Embryonic facial prominence (tissue), 1 donor: ENCODE data around the gene DDIT3.
"Not testable (repeated sequence)": the region's sequence is repeated elsewhere in the genome, so short reads cannot be mapped to it uniquely, and the experiment has no call there.

Experiments used
- DNase-seq: peaks from one replicate; pipeline ENCODE4 v3.0.0-alpha.2; 2016; ENCODE audit errors: extremely low spot score

The DDIT3 gene

DNA sequence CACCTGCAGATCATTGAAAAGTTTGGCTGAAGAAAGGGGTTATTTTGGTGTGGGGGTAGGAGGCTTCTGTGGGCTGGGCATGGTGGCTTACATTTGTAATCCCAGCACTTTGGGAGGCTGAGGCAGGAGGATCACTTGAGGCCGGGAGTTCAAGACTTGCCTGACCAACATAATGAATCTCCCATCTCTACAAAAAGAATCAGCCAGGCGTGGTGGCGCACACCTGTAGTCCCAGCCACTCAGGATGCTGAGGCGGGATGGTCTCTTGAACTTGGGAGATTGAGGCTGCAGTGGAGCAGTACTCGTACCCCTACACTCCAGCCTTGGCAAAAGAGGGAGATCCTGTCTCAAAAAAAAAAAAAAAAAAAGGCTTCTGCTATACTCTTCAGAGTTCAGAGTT, 7.0 kb downstream of the DDIT3 start:
- no peak for DNase-seq

DNA sequence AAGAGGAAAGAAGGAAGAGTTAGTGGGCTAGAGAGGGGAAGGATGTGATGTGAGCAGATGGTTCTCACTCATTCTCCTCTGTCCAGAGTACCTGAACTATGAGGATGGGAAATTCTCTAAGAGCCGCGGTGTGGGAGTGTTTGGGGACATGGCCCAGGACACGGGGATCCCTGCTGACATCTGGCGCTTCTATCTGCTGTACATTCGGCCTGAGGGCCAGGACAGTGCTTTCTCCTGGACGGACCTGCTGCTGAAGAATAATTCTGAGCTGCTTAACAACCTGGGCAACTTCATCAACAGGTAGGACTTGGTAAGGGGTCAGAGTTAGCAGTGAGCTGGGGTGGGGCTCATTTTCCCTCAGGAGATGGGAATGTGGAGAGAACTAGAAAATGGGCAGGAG, 7.6 kb downstream of the DDIT3 start:
- DNase-seq = no peak

DNA sequence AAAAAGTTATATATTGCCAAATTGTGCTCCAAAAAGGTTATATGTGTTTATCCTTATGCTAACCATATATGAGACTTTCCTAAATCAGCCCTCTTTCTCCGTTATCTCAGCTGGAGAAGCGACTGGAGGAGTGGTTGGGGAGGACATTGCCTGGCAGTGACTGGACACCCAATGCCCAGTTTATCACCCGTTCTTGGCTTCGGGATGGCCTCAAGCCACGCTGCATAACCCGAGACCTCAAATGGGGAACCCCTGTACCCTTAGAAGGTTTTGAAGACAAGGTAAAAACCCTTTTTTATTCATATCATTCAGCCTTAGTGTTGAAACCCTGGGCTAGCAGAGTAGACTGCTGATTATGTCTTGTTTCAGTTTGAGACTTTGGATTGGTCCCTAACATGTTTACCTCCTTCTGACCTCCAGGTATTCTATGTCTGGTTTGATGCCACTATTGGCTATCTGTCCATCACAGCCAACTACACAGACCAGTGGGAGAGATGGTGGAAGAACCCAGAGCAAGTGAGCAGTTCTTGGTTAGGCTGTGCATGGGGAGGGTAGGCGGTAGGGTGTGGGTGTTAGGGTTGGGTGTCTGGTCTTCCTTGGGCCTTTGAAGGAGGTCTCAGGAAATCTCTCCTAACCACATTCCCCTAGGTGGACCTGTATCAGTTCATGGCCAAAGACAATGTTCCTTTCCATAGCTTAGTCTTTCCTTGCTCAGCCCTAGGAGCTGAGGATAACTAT, 8.6 kb downstream of the DDIT3 start:
- DNase-seq = no peak

DNA sequence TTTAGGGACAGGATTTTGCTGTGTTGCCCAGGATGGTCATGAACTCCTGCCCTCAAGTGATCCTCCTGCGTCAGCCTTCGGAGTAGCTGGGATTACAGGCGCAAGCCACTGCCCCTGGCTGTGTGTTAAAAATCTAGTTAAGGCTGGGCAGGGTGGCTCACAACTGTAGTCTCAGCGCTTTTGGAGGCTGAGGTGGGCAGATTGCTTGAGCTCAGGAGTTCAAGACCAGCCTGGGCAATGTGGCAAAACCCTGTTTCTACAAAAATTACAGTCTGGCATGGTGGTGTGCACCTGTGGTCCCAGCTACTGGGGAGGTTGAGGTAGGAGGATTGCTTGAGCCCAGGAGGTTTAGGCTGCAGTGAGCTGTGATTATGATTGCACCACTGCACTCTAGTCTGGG, 9.2 kb downstream of the DDIT3 start:
- no peak for DNase-seq

DNA sequence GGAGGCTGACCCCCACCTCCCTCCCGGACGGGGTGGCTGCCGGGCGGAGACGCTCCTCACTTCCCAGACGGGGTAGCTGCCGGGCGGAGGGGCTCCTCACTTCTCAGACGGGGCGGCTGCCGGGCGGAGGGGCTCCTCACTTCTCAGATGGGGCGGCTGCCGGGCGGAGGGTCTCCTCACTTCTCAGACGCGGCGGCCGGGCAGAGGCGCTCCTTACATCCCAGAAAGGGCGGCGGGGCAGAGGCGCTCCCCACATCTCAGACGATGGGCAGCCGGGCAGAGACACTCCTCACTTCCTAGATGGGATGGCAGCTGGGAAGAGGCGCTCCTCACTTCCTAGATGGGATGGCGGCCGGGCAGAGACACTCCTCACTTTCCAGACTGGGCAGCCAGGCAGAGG, 12.5 kb downstream of the DDIT3 start:
- not testable (repeated sequence) for DNase-seq

DNA sequence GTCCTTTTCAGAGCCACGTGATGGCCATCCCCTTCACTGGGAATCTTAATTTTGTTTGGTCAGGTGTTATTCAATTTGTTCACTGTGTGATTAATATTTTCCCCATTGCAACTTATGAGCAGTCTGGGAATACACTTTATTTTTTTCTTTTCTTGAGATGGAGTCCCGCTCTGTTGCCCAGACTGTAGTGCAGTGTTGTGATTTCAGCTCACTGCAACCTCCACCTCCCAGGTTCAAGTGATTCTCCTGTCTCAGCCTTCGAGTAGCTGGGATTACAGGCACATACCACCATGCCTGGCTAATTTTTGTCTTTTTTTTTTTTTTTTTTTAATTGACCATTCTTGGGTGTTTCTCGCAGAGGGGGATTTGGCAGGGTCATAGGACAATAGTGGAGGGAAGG, 13.8 kb downstream of the DDIT3 start:
- not testable (repeated sequence) for DNase-seq

DNA sequence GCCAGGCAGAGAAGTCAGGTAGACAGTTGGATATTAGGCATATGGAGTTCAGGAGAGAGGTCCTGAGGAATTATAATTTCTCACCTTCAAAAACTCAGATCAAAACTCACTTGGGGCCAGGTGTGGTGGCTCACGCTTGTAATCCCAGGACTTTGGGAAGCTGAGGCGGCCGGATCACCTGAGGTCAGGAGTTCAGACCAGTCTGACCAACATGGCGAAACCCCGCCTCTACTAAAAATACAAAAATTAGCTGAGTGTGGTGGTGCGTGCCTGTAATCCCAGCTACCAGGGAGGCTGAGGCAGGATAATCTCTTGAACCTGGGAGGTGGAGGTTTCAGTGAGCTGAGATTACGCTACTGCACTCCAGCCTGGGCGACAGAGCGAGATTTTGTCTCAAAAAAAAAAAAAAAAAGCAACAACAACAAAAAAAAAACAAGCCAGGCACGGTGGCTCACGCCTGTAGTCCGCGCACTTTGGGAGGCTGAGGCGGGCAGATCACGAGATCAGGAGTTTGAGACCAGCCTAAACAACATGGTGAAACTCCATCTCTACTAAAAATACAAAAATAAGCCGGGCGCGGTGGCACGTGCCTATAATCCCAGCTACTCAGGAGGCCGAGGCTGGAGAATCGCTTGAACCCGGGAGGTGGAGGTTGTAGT, 17.9 kb downstream of the DDIT3 start:
- not testable (repeated sequence) for DNase-seq

DNA sequence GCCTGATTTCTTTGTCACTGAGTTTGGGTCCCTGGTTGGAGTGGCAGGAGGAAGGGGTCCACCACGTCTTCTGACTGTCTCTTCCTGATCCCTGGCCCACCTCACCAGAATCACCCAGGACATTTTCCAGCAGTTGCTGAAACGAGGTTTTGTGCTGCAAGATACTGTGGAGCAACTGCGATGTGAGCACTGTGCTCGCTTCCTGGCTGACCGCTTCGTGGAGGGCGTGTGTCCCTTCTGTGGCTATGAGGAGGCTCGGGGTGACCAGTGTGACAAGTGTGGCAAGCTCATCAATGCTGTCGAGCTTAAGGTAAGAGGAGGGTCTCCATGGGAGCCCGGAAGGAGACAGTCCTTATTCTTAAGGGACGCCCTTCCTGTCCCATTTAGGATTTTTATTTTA, 20.1 kb downstream of the DDIT3 start:
- no peak for DNase-seq

DNA sequence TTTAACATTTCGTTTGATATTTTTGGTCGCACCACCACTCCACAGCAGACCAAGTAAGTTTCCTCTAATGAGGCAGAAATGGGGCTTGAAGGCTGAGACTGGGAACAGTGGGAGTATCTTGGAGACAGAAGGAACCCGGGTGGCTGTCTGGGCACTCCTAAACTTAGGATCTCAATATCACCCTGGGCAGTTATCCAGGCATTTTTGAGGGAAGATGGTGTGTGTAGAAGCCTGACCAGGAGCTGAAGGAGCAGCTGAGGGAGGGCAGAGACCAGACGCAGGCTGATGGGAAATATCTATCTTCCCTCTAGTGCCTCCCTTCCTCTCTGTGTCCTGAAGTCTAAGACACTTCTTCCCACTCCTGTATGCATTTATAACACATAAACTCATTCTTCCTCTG, 21.7 kb downstream of the DDIT3 start:
- DNase-seq = no peak

DNA sequence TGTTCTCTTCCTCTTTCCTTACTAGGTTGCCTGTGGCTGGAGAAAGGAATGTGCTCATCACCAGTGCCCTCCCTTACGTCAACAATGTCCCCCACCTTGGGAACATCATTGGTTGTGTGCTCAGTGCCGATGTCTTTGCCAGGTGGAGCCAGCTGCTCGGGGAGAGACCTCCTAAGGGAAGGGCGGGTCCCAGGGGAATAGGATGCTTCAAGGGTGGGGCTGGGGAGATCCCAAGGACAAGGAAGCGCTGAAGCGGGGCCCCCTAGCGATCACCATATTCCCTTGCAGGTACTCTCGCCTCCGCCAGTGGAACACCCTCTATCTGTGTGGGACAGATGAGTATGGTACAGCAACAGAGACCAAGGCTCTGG, 22.2 kb downstream of the DDIT3 start:
- DNase-seq = no peak

DNA sequence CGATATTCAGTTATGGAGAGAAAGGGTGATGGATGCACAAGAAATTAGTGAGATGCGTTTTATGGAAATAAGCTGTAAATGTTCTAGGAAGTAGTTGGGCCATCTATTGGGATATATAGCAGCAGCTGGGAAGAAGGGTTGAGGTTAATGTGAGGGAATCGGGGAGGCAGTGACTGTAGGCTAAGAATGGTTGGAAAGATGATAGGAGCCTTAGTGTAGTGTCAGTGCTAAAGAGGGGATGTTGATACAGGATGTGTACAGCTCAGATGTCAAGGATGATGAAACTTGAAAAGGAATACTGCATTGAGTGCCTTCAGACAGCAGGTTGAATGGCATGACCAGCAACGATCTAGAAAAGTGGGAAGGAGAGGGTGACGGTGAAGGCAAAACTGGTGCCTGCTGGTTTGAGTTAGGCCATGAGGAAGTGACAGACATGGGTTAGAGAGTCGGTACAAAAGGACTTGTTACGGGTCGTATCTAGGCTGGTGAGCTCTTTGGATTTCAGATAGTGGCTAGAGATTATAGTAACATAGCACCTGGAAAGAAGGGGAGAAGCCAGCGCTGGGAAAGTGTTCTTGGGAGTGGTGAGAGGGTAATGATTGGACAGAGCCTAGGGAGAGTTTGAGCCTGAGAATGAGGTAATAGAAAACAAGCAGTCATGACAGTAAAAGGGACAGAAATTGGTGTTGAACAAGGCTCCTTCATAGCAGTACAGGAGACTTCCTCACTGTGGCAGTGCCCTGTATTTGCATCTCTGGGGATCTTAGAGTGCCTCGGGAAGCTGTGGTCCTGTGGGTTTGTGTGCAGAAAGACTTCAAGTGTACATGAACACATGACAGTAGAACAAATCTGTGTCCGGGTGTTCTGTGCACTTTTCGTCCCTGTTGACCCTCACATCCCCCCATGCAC, 22.8 kb downstream of the DDIT3 start:
- DNase-seq = no peak

DNA sequence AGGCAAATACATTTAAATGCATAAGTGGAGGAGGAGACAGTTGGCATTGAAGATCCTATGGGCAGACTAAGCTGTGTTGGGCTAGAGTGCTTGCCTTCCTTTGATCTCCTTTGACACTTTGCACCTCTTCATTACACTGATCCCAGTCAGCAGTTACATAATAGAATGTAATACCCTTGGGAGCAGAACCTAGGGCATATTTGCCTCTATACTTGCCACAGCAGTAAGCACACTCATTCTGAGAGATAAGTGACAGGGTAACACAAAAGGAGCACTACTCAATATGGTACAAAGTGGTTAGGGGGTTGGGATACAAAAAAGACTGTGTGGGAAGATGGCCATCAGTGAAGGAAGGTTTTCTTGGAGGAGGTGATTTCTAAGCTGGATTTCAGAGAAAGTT, 23.5 kb downstream of the DDIT3 start:
- no peak for DNase-seq

DNA sequence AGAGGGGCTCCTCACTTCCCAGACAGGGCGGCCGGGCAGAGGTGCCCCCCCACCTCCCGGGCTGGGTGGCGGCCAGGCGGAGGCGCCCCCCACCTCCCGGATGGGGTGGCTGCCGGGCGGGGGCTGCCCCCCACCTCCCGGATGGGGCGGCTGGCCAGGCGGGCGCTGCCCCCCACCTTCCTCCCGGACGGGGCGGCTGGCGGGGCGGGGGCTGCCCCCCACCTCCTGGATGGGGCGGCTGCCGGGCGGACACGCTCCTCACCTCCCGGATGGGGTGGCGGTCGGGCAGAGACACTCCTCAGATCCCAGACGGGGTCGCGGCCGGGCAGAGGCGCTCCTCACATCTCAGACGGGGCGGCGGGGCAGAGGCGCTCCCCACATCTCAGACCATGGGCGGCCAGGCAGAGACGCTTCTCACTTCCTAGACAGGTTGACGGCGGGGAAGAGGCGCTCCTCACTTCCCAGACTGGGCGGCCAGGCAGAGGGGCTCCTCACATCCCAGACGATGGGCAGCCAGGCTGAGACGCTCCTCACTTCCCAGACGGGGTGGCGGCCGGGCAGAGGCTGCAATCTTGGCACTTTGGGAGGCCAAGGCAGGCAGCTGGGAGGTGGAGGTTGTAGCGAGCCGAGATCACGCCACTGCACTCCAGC, 25.1 kb downstream of the DDIT3 start:
- not testable (repeated sequence) for DNase-seq

DNA sequence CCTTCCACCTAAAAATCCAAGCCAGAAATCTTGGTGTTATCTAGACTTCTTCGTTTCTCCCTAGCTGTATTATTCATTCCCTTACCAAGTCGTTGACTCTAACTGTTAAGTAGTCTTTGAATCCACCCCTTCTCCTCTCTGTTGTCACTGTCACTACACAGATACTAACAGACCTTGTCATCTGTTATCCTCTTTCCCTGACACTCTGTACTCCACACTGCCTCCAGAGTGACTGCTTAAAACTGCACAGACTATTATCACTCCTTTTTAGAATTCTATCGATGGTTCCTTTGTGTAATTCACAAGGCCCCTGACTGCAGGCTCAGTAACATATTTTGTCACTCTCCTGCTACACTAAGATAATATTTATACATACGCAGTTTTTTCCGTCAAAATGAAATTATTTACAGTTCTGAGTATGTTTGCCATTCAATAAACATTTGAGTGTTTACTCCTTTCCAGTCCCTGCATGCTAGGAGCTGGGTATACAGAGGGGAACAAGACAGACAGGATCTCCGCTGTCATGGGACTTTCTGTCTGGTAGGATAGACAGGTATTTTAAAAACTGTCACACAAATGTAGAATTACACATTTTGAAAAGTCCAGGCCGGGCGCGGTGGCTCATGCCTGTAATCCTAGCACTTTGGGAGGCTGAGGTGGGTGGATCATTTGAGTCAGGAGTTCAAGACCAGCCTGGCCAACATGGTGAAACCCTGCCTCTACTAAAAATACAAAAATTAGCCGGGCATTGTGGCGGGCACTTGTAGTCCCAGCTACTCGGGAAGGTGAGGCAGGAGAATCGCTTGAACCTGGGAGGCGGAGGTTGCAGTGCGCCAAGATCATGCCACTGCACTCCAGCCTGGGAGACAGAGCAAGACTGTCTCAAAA, 28.7 kb downstream of the DDIT3 start:
- no peak for DNase-seq

DNA sequence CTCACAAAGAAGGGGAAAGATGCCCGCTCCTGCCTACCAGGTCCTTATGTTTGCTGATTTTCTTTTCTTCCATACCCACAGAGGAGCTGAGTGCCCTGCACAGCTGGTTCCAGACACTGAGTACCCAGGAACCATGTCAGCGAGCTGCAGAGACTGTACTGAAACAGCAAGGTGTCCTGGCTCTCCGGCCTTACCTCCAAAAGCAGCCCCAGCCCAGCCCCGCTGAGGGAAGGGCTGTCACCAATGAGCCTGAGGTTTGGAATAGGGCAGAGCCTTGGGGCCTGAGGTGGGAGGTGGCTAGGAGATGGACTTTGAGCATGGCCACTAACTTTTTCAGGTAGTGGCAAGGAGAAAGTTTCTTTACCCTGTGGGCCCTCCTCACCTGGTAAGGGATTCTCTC, 30.2 kb downstream of the DDIT3 start:
- DNase-seq = no peak

DNA sequence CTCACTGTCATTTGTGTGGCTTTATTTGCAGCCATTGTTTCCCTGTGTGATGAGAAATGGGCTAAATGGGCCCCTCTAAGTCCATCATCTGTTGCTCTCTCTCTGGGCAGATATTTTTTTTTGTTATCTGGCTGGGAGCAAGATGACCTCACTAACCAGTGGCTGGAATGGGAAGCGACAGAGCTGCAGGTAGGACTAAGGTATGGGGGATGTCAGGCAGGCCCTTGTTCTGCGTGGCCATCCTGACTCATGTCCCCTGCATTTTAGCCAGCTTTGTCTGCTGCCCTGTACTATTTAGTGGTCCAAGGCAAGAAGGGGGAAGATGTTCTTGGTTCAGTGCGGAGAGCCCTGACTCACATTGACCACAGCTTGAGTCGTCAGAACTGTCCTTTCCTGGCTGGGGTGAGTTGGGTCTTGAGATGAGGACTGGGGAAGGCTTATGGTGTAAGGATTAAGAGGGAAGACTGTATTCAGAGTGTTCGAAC, 31.1 kb downstream of the DDIT3 start:
- no peak for DNase-seq

DNA sequence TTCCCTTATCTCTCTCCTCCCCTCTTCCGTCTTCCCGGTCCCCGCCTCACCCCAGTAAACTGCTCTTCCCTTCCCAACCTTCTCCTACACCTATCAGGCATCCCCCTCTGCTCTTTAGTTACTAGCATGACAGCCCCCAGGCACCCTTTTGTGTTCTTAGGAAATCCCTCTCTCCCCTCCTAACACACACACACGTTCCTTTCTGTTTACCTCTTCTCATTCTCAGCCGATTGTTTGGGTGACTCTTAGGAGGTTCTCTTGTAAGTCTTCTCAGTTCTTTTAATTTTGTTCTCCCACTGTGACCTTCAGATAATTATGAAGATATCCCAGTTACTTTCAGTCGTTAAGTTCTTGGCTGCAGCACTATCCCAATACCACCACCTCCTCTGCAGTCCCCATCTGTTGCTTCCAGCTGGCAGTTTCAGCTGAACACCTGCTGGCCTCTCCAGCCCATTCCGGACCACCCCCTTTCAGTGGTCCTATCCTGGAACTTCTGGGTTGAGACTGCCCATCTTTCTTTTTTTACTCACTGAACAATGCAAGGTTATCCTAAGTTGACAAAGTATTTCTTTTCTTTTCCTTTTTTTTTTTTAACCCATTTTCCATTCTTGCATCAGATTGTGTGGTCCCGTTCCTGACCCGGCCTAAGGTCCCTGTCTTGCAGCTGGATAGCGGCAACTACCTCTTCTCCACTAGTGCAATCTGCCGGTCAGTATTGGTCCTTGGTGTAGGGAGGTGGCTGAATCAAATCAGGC, 31.7 kb downstream of the DDIT3 start:
- no peak for DNase-seq

DNA sequence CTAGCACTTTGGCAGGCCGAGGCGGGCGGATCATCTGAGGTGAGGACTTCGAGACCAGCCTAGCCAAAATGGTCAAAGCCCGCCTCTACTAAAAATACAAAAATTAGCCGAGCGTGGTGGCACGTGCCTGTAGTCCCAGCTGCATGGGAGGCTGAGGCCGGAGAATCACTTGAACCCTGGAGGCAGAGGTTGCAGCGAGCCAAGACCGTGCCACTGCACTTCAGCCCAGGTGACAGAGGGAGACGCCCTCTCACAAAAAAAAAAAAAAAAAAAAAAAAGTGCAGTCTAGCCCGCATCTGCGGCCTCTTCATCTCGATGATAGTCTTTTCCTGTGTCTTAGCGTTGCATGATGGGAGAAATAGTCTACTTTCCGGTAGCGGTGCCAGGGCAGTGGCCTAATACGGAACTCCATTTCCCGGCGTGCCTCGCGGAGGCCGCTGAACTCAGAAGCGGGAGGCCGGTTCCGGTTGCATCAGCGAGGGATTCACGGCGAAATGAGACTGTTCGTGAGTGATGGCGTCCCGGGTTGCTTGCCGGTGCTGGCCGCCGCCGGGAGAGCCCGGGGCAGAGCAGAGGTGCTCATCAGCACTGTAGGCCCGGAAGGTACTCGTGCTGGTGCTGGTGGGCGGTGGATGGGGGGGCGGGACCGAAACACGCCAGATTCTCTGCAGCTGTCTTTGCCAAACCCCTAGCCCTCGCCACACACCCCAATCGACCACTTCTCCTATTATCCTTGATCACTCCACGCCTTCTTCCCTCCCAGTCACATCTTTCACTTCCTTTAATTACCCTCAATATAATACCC, 32.5 kb downstream of the DDIT3 start, which contains the start of gene MARS1:
Gene MARS1 (plus strand): TSS at position 472 of the 805 bp plus-strand sequence. CDS start 23 bp downstream, at position 495.
- peak; percentile 91 for DNase-seq

DNA sequence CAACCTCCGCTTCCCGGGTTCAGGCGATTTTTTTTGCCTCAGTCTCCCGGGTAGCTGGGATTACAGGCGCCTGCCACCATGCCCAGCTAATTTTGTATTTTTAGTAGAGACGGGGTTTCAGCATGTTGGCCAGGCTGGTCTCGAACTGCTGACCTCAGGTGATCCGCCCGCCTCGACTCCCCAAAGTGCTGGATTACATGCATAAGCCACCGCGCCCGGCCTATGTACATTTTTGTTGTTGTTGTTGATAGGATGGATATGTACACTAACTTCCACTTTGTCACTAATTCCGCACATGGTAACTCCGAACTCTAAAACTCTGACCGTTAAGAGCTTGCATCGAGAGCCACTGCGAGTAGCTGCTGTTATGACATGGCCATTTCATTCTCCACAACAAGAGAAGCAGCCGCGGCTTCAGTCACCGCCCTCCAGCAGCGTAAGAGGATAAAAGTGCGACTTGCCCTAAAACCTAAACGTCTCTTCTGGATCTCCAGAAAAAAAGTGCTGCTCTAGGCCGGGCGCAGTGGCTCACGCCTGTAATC, 33.2 kb downstream of the DDIT3 start:
- DNase-seq = no peak
